ENCODE measurements around the gene STAG3. TPM values are rescaled to one million over a fixed set of nuclear protein-coding genes. Genes with fewer than 3 reads are reported as not detected.
"Not testable (repeated sequence)": the region's sequence is repeated elsewhere in the genome, so short reads cannot be mapped to it uniquely, and the experiment has no call there.

Gene STAG3
- total RNA-seq, 1 experiment from 2014 or later = 1.7 TPM

DNA sequence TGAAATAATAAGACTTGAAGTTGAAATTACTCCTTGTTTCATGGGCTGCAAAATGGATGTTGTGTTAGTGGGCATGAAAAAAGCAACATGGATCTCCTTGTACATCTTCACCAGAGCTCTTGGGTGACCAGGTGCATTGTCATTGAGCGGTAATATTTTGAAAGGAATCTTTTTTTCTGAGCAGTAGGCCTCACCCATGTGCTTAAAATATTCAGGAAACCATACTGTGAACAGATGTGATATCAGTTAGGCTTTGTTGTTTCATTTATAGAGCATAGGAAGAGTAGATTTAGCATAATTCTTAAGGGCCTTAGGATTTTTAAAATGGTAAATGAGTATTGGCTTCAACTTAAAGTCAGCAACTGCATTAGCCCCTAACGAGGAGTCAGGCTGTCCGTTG lies 15.3 kb downstream of the STAG3 start:
- in situ Hi-C loops (cut with HindIII; ENCODE audit: low pct_unique_long_range_greater_than_20kb, low sequenced_read_pairs) = no loop called here
- TF ChIP-seq, protein P1, sequence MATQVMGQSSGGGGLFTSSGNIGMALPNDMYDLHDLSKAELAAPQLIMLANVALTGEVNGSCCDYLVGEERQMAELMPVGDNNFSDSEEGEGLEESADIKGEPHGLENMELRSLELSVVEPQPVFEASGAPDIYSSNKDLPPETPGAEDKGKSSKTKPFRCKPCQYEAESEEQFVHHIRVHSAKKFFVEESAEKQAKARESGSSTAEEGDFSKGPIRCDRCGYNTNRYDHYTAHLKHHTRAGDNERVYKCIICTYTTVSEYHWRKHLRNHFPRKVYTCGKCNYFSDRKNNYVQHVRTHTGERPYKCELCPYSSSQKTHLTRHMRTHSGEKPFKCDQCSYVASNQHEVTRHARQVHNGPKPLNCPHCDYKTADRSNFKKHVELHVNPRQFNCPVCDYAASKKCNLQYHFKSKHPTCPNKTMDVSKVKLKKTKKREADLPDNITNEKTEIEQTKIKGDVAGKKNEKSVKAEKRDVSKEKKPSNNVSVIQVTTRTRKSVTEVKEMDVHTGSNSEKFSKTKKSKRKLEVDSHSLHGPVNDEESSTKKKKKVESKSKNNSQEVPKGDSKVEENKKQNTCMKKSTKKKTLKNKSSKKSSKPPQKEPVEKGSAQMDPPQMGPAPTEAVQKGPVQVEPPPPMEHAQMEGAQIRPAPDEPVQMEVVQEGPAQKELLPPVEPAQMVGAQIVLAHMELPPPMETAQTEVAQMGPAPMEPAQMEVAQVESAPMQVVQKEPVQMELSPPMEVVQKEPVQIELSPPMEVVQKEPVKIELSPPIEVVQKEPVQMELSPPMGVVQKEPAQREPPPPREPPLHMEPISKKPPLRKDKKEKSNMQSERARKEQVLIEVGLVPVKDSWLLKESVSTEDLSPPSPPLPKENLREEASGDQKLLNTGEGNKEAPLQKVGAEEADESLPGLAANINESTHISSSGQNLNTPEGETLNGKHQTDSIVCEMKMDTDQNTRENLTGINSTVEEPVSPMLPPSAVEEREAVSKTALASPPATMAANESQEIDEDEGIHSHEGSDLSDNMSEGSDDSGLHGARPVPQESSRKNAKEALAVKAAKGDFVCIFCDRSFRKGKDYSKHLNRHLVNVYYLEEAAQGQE (IDR thresholded peaks at IDR 0.05; ENCODE audit: insufficient read depth in 1 of 2, low read depth in 2 of 2, low read length in 1 of 2) = no peak
- ATAC-seq (no peak), DNase-seq (ENCODE audit: low read depth, low spot score) (no peak)
- Histone ChIP-seq H3K36me3 (ENCODE audit: control insufficient read depth, insufficient read depth, low read length) (no peaks in the 10 kb centered on the region), H3K9me3 (ENCODE audit: control insufficient read depth, insufficient read depth, low read depth, low read length) (no peaks in the 10 kb centered on the region), H3K27ac (ENCODE audit: low read length) (no peak overlapping the region), H3K27me3 (ENCODE audit: control insufficient read depth, insufficient read depth, low read length) (no peaks in the 10 kb centered on the region), H3K4me1 (ENCODE audit: control insufficient read depth, insufficient read depth, low read length) (no peaks in the 10 kb centered on the region), H3K4me3 (ENCODE audit: low read depth in 2 of 2, low read length in 2 of 2) (no peak overlapping the region)
- CTCF ChIA-PET = interaction anchor here (0.5 kb wide), 1 partner anchor 9 kb away, joined by 4 read pairs; no protein-coding TSS in a partner anchor
- no TSS peak for BruUV-seq (replicated peaks)
- POLR2A ChIA-PET = no interaction called here
- intact Hi-C loops (cut with micrococcal nuclease; ENCODE audit: unreplicated experiment) = no loop called here

DNA sequence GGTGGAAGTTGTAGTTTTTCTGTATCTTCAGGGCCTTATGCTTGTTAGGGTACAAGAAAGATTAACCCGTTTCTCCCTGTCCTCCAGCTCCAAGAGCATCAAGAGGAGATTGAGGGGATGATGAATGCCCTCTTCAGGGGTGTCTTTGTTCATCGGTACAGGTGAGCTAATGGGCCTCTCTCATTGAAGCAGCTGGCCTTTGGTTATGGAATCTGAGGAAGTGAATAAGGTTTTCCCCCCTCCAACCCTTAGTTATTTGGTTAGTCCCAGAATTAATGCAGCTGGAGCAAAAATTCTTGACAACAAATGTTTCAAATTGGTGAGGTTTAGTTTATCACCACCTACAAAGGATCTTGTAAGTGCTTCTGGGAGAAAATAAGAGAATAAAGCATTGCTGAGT lies 17.5 kb downstream of the STAG3 start:
- no TSS peak for BruUV-seq (replicated peaks)
- POLR2A ChIA-PET = no interaction called here

DNA sequence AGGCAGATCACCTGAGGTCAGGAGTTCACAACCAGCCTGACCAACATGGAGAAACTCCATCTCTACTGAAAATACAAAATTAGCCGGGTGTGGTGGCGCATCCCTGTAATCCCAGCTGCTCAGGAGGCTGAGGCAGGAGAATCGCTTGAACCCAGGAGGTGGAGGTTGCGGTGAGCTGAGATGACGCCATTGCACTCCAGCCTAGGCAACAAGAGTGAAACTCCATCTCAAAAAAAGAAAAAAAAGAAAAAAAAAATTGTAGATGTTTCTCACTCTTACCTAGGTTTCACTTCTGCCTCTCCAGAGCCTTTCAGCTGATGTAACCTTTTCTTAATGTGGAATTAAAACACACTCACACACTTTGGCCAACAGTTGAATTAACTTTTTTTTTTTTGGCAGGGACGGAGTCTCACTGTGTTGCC lies 18.2 kb downstream of the STAG3 start:
- H3K4me1 ChIP-seq (ENCODE audit: control insufficient read depth, insufficient read depth, low read length); ATAC-seq; H3K9me3 ChIP-seq (ENCODE audit: control insufficient read depth, insufficient read depth, low read depth, low read length); in situ Hi-C loops (cut with HindIII; ENCODE audit: low pct_unique_long_range_greater_than_20kb, low sequenced_read_pairs); H3K27ac ChIP-seq (ENCODE audit: low read length); BruUV-seq (replicated peaks); POLR2A ChIA-PET; H3K36me3 ChIP-seq (ENCODE audit: control insufficient read depth, insufficient read depth, low read length); intact Hi-C loops (cut with micrococcal nuclease; ENCODE audit: unreplicated experiment); DNase-seq (ENCODE audit: low read depth, low spot score); H3K27me3 ChIP-seq (ENCODE audit: control insufficient read depth, insufficient read depth, low read length); H3K4me3 ChIP-seq (ENCODE audit: low read depth in 2 of 2, low read length in 2 of 2): not testable (repeated sequence)
- CTCF ChIA-PET = interaction anchor here (0.5 kb wide), 1 partner anchor 21 kb away, joined by 3 read pairs; no protein-coding TSS in a partner anchor

More for the DNA sequence above, 17.5 kb downstream of the STAG3 start:
- H3K9me3 ChIP-seq (ENCODE audit: control insufficient read depth, insufficient read depth, low read depth, low read length) = no peaks in the 10 kb centered on the region
- 0 out of 2 replicates have a peak, but pooled peaks cover 2% of the 10 kb centered on the region for H3K27me3 ChIP-seq (ENCODE audit: control insufficient read depth, insufficient read depth, low read length)
- CTCF ChIA-PET = interaction anchor here (0.5 kb wide), 1 partner anchor 30 kb away, joined by 3 read pairs; no protein-coding TSS in a partner anchor
- no peaks in the 10 kb centered on the region for H3K4me1 ChIP-seq (ENCODE audit: control insufficient read depth, insufficient read depth, low read length)
- H3K4me3 ChIP-seq (ENCODE audit: low read depth in 2 of 2, low read length in 2 of 2) = no peak overlapping the region
- no peaks in the 10 kb centered on the region for H3K36me3 ChIP-seq (ENCODE audit: control insufficient read depth, insufficient read depth, low read length)
- DNase-seq (ENCODE audit: low read depth, low spot score) = no peak
- in situ Hi-C loops (cut with HindIII; ENCODE audit: low pct_unique_long_range_greater_than_20kb, low sequenced_read_pairs) = no loop called here
- intact Hi-C loops (cut with micrococcal nuclease; ENCODE audit: unreplicated experiment) = no loop called here
- TF ChIP-seq, protein P2, sequence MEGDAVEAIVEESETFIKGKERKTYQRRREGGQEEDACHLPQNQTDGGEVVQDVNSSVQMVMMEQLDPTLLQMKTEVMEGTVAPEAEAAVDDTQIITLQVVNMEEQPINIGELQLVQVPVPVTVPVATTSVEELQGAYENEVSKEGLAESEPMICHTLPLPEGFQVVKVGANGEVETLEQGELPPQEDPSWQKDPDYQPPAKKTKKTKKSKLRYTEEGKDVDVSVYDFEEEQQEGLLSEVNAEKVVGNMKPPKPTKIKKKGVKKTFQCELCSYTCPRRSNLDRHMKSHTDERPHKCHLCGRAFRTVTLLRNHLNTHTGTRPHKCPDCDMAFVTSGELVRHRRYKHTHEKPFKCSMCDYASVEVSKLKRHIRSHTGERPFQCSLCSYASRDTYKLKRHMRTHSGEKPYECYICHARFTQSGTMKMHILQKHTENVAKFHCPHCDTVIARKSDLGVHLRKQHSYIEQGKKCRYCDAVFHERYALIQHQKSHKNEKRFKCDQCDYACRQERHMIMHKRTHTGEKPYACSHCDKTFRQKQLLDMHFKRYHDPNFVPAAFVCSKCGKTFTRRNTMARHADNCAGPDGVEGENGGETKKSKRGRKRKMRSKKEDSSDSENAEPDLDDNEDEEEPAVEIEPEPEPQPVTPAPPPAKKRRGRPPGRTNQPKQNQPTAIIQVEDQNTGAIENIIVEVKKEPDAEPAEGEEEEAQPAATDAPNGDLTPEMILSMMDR (IDR thresholded peaks at IDR 0.05) = no peak
- TF ChIP-seq SIN3A (IDR thresholded peaks at IDR 0.05; ENCODE audit: borderline replicate concordance, insufficient read depth, low read depth, low read length) (no peak), POLR2AphosphoS5 (IDR thresholded peaks at IDR 0.05; ENCODE audit: low read depth, low read length) (no peak), TCF7L2 (IDR thresholded peaks at IDR 0.05; ENCODE audit: low read depth, low read length) (no peak)
- TF ChIP-seq, protein P1 (IDR thresholded peaks at IDR 0.05; ENCODE audit: insufficient read depth in 1 of 2, low read depth in 2 of 2, low read length in 1 of 2) = no peak
- no peak for ATAC-seq
- H3K27ac ChIP-seq (ENCODE audit: low read length) = no peak overlapping the region

All from Panc1 (cell line).